NCI-H1417 (cell line): ENCODE data around the gene SLFN14.
A peak's percentile ranks its signal among the peaks of the same experiment; 100 is the strongest.
"Not testable (repeated sequence)": the region's sequence is repeated elsewhere in the genome, so short reads cannot be mapped to it uniquely, and the experiment has no call there.

Experiments used
- DNase-seq, 3 experiments: peaks; one replicate each; lab custom pipeline; 2025; lab: John Stamatoyannopoulos, UW

SLFN14 gene

DNA sequence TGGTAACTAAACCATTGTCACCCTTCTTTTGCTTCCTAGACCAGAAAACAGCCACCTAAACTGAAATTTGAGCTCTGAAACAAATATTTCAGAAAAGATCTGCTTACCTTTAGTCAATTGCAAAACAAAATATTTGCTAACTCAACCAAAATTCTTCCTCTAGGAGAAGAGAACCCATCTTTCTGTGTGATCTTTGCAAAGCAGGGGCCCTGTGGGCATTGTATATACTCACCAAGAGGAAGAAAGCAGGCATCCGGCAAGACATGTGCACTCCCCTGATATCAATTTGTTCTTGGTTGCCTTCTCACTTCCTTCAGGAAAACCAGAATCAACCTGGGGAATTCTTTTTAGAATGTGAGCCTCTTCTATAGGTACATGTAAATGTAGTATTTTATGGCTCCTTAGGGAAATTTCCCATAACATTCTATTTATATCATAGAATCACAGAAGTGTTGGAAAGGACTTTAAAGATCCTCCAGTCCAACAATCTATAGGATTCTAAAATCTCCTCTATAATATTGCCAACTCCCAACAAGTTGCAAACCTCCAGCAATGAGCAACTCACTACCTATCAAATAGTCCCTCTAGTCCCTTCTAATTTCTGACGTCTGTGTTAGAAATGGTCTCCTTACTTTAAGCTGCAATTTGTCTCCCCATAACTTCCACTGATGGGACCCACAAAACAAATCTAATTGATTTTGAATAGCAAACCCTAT, 966 bp downstream of the SLFN14 start:
- DNase-seq: no peak

- no peak for DNase-seq
Observed at GRCh38 chr17:35557353-35557752, 3.3 kb downstream of the SLFN14 start.

DNA sequence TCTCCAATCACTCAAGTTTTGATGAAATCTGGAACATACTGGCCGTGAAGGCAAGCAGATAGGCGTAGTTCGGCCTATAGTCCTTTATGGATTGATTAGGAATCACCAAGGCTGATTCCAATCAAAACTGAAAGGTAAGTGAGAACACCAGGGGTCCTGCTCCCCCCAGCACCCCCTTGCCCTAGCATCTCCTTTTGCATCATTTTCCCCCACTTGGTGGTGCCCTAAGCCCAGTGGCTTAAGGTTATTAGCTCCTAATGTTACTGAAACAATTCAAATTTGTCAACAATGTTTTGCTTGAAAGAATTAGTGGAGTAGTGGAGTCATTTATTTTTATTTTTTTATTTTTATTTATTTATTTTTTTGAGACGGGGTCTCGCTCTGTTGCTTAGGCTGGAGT, 4.9 kb downstream of the SLFN14 start:
- peak in 1 of 3 experiments; percentile 10 for DNase-seq

GRCh38 chr17:35554668-35555067, 6.0 kb downstream of the SLFN14 start:
- DNase-seq: no peak

- DNase-seq: no peak
Observed at GRCh38 chr17:35553310-35553709, 7.3 kb downstream of the SLFN14 start.

GRCh38 chr17:35548978-35549377, 11.6 kb downstream of the SLFN14 start:
- DNase-seq: no peak

DNA sequence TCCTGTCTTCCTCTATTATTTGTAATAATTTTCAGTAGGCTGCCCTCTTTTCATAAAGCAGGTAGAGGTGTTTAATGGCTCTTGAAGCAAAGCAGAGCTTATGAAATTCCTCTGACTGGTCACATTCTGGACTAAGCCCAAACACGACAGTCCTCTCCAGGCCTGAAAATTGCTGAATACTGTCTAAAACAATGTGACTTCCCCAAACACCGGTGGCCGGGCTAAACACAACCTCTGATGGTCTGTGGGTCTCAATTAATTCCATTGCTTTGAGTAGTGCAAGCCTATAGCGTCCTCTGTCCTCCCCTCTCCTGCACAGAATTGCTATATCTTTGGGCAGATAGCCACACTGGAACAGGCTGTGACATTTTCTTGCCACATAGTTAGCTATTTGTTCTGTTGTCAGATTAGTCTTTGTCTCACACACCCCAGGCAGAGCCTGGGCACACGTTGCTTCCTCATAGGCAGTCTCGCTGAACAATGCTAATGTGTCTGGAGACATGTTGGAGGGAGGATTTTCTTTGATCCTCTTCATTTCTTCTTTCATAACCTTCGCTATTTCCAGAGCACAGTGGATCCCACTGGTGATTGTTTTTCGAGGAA, 12.3 kb downstream of the SLFN14 start:
- DNase-seq: no peak

DNA sequence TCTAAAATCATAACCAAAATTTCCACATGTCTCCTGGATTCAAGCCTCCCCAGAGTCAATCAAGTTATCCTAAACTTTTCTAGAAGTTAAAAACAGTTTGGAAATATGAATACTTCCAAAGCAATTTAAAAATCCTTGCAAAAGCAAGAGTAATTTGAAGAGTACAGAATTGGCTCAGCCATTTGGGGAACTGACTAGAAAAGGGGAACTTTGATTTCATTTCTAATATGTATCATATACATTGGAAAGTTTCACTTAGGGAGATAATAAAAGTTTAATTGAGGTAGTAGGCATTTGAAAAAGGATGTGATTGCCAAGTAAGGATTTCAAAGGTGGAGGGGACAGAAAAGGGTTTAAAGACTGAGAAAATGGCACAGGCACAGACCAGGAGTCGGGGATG, 14.1 kb downstream of the SLFN14 start:
- no peak for DNase-seq

GRCh38 chr17:35545150-35545549, 15.5 kb downstream of the SLFN14 start:
- DNase-seq: no peak

- no peak for DNase-seq
Observed at GRCh38 chr17:35543856-35544255, 16.8 kb downstream of the SLFN14 start.

- no peak for DNase-seq
Observed at GRCh38 chr17:35542990-35543389, 17.6 kb downstream of the SLFN14 start.

- DNase-seq: no peak
Observed at GRCh38 chr17:35541434-35541833, 19.2 kb downstream of the SLFN14 start.

DNA sequence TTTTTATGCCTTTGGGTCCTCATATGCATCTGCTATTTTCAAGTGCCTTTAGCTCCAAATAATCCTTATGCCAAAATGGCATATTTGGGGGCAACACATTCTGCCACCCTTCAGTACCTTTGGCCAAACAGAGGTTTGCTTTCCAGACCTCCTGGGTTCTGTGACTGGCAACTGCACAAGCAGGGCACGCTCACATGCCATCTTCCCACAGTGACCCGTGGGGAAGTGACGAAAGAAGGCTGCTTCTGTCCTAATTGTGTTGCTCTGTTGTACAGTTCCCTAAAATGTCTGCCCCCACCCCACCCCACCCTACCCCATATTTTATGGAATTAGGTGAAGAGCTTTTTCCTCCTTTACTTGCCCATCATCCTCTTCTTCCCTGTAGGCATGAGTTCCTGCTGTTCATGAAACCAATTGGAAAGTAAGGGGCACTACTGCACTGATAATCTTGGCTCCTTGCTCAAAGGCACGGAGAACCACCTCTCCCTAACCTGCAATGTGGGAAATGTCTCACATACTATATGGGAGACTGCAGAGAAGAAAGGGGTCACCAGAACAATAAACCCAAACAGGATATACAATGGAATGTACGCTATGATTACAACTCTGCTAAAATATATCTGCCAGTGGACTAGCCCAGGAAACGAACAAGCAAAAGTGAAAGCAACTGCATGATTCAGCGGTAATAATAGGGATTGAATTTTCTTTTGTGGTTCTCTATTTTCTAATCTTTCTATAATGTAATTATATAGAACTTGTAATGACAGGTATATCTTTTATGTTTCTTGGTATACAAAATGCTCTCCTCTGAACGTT, 19.8 kb downstream of the SLFN14 start:
- DNase-seq: no peak

GRCh38 chr17:35539659-35540026, 21.0 kb downstream of the SLFN14 start:
- DNase-seq: no peak

DNA sequence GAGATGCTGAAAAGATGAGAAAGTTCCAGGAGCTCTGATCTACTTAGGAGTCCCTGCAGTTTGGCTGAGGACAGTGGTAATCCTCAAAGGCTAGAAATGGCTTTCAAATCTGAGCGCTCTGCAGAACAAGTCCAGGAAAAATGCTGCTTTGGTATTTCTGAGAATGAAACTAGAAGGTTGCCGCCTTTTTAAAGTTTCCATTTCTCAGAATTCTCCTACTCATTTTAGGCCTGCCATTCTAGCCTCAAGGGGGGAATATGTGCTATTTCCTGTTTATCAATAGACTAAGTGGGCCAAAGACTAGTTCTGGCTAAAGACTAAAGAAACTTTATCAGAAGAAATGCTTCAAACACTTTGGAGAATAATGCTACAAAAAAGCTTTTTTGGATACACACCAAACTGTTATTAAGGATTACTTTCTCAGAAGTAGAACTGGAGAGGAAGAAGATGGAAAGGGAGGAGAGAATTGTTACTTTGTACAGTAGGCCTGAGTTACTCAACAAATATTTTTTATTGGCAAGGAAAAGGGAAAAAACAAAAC, 22.9 kb downstream of the SLFN14 start, which contains the start of gene SLFN12L:
SLFN12L (minus strand) TSS at position 78 of the 541 bp plus-strand sequence. CDS start 15,314 bp downstream, outside the sequence.
- no peak for DNase-seq

DNA sequence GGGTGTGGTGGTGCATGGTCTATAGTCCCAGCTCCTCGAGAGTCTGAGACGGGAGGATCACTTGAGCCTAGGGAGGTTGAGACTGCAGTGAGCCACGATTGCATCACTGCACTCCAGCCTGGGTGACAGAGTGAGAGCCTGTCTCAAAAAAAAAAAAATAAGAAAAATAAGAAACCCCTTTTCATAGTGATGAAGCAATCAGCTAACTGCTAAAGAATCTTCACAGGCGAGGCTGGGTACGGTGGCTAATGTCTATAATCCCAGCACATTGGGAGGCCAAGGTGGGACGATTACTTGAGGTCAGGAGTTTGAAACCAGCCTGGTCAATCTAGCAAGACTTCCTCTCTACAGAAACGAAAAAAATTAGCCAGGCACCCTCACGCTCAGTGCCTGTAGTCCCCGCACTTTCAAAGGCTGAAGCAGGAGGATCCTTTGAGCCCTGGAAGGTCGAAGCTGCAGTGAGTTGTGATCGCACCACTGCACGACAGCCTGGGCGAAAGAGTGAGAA, 23.9 kb downstream of the SLFN14 start:
- no peak for DNase-seq

DNA sequence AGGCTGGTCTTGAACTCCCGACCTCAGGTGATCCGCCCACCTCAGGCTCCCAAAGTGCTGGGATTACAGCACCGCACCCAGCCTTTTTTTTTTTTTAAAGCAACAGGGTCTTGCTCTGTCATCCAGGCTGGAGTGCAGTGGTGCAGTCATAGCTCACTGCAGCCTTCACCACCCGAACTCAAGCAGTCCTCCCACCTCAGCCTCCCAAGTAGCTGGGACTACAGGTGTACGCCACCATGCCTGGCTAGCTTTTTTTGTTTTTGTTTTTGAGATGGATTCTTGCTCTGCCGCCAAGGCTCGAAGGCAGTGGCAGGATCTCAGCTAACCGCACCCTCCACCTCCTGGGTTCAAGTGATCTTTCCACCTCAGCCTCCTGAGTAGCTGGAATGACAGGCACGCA, 25.2 kb downstream of the SLFN14 start:
- DNase-seq: not testable (repeated sequence)

DNA sequence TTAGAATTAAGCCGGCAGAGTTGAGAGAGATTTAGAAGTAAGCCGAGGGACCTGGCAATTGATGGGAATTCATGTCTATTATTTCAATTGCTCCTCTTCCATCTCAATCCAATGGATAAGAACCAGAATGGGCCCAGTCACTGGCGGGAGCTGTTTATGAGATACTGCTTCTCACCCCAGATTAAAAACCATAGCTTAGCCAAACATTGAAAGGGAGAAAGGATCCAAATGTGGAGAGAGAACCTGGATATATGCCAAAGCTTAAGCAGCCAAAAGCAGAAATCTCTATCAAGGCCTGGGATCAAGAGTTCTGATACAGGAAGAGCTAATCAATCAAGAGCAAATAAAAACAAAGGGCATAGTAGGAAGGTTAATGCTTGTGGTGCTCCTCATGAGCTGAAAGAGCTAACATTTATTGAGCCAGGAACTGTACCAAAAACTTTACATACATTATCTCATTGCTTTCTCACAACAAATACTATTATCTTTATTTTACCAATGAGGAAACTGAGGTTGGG, 26.0 kb downstream of the SLFN14 start:
- DNase-seq: no peak

- DNase-seq: no peak
Observed at GRCh38 chr17:35531160-35531559, 29.5 kb downstream of the SLFN14 start.

GRCh38 chr17:35529866-35530265, 30.8 kb downstream of the SLFN14 start:
- no peak for DNase-seq

GRCh38 chr17:35529326-35529725, 31.3 kb downstream of the SLFN14 start:
- not testable (repeated sequence) for DNase-seq

- DNase-seq: no peak
Observed at GRCh38 chr17:35523296-35523695, 37.3 kb downstream of the SLFN14 start.
